Testis (tissue), 2 donors: ENCODE measurements around the gene SDK2.

ENCODE experiments used
- CTCF ChIP-seq, 3 experiments: fragments of 450-650 bp in 2 of 3; fragments of 200-600 bp in 1 of 3; sonication (generic) in 1 of 3; IDR thresholded peaks; one replicate each; pipeline ENCODE4 v1.5.1; 2016 to 2019; ENCODE audit warnings: antibody characterized with exemption in 3 of 3, mild to moderate bottlenecking in 2 of 3, moderate library complexity in 1 of 3
- POLR2A ChIP-seq: fragments of 450-650 bp; IDR thresholded peaks from one replicate; pipeline ENCODE4 v1.6.1; 2017; ENCODE audit warnings: antibody characterized with exemption, mild to moderate bottlenecking, moderate library complexity

GRCh38 chr17:73588891-73589290, 55.4 kb downstream of the SDK2 start:
- TF ChIP-seq CTCF (IDR thresholded peaks at IDR 0.05) (no peak), POLR2A (no peak)
